NCI-H2029 (cell line): ENCODE data around the gene CYP2R1.
"Not testable (repeated sequence)": the region's sequence is repeated elsewhere in the genome, so short reads cannot be mapped to it uniquely, and the experiment has no call there.

Experiments used
- DNase-seq: peaks from one replicate; lab custom pipeline; 2025; lab: John Stamatoyannopoulos, UW

Gene CYP2R1

DNA sequence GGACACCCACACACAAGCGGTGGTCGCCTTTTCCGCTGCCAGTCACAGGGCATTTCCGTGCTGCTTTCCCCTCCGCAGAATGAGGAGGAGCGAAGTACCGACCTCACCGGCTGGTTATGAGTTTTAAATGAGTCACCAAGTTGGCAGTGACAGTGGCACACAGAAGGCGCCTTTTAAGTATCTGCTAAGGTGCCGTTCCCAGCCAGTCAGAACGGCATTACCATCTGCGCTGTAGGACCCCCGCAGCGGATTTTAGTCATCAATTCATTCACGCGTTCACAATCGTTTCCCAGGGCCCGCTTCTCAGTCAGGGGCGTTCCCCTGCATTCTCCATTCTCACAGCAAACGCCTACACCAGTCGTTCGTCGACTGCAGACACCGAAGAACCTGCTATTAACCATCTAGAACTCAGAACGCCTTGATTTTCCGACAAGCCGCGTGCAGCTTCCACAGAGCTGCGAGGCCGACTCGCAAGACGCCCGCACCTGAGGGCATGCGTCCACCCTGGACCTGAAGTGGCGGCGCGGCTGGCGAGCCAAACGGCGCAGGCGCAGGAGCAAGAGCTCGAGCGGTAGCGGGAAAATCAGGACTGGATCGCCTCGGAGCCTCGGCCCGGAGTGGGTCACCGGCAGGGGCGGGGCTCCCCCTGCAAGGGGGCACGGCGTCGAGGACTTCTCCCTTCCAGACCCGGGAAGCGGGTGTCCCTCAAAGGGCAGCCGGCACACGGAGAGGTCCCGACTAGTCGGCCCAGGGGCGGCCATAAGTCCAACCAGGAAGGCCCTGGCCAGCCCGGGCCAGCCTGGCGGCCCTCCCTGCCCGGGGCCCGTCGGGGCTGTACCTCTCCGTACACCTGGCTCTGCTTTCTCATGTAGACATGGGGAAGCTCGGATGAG lies 642 bp downstream of the CYP2R1 start:
- DNase-seq: peak; percentile 88

DNA sequence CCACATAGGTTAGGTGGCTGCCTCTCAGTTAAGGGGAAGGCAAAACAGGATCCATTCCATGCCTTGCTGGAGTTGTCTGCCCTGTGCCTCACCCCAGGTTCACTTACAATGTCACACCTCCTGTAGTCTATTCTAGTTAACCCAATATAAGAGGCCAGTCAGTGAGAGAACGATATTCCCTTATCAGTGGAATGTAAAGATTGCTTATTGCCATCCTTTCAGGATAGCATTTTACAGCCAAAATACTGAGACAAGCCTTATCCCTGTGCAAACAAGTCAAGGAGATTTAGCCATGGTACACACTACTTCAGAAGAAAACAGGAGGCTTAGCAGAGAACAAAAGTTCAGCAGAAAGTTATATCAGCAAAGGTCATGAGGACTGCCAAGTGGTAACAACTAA lies 5.5 kb downstream of the CYP2R1 start:
- DNase-seq: no peak

DNA sequence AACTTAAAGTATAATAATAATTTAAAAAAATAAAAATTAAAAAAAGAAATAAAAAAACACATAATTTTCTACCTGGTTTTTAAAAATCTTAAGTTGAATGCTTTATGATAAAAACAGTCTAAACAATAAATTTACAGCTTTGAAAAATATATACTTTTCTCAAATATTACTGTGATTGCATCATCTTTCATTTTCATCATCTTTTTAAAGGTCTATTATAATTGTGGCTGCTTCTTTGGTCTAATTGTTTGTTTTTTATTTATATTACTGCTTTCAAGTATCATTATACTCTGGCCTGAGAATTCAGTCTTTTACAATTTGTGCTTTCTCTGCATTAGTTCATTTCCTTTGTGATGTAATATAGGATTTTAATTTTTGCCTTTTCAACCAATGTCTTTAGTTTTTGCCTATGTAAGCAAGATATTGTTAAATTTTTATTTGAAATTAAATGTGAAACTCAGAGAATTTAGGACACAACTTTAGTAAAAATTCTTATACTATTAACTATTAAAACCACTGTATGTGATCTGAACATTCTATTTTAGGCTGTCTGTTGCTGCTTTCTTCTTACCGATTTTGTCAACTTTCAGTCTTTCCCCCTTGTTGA lies 7.3 kb downstream of the CYP2R1 start:
- DNase-seq: no peak

DNA sequence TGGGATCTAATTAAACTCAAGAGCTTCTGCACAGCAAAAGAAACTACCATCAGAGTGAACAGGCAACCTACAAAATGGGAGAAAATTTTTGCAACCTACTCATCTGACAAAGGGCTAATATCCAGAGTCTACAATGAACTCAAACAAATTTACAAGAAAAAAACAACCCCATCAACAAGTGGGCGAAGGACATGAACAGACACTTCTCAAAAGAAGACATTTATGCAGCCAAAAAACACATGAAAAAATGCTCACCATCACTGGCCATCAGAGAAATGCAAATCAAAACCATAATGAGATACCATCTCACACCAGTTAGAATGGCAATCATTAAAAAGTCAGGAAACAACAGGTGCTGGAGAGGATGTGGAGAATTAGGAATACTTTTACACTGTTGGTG lies 8.3 kb downstream of the CYP2R1 start:
- not testable (repeated sequence) for DNase-seq

GRCh38 chr11:14882196-14882595 lies 9.8 kb downstream of the CYP2R1 start:
- no peak for DNase-seq

DNA sequence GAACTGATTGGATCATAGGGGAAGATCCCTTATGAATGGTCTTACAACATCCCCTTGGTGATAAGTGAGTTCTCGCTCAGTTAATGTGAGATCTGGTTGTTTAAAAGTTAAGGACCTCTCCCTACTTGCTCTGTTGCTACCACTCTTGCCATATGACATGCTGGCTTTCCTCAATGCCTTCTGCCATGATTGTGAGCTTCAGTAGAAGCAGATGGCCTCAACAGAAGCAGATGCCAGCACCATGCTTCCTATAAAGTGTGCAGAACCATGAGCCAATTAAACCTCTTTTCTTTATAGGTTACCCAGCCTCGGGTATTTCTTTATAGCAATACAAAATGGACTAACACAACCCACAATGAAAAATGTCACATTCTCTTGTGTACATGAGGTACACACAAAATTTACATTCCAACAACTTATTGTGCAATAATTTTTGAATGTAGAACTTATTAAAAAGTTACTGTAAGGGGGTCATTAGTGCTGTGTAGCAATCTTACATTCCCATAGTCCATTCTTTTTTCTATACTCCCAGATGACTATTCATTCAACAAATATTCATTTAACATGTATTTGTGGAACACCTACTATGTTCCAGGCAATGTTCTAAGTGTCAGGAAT lies 10.3 kb downstream of the CYP2R1 start:
- no peak for DNase-seq

GRCh38 chr11:14875163-14875562 lies 16.9 kb downstream of the CYP2R1 start:
- DNase-seq: no peak

DNA sequence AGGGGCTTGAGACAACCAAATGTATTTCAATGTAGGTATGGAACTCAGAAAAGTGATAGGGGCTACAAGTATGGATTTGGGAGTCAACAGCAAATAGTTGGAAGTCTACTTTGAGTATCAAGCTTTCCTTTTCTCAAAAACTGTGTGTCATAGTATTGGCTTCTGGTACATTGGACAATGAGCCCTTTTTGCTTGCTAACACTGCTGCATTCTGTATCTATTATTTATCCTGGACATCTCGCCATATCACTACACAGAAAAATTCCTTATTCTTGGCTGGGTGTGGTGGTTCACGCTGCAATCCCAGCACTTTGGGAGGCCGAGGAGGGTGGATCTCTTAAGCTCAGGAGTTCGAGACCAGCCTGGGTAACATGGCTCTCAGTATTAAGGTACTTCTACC lies 18.4 kb downstream of the CYP2R1 start:
- DNase-seq: no peak

- DNase-seq: no peak
Observed at GRCh38 chr11:14872032-14872431, 20.0 kb downstream of the CYP2R1 start.

DNA sequence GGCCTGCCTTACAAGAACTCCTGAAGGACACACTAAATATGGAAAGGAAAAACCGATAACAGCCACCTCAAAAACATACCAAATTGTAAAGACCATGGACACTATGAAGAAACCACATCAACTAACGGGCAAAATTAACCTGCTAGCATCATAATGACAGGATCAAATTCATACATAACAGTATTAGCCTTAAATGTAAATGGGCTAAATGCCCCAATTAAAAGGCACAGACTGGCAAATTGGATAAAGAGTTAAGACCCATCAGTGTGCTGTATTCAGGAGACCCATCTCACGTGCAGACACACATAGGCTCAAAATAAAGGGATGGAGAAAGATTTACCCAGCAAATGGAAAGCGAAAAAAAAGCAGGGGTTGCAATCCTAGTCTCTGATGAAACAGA lies 28.3 kb downstream of the CYP2R1 start:
- DNase-seq: not testable (repeated sequence)

DNA sequence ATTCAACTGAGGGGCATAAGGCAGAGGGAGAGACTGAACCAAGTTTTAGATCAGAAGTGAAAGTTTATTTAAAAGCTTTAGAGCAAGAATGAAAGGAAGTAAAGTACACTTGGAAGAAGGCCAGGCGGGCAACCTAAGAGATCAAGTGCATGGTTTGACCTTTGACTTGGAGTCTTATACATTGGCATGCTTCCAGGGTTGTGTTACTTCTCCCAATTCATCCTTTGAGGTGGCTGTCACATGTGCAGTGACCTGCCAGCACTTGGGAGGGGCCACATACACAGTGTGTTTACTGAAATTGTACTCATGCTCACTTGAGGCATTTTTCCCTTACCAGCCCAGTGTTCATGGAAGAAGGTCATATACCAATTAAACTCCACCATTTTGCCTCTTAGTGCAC lies 30.4 kb downstream of the CYP2R1 start:
- peak; percentile 46 for DNase-seq

GRCh38 chr11:14860511-14860910 lies 31.5 kb downstream of the CYP2R1 start:
- no peak for DNase-seq

- no peak for DNase-seq
Observed at GRCh38 chr11:14858404-14858803, 33.6 kb downstream of the CYP2R1 start.

- DNase-seq: no peak
Observed at GRCh38 chr11:14857621-14858020, 34.4 kb downstream of the CYP2R1 start.

DNA sequence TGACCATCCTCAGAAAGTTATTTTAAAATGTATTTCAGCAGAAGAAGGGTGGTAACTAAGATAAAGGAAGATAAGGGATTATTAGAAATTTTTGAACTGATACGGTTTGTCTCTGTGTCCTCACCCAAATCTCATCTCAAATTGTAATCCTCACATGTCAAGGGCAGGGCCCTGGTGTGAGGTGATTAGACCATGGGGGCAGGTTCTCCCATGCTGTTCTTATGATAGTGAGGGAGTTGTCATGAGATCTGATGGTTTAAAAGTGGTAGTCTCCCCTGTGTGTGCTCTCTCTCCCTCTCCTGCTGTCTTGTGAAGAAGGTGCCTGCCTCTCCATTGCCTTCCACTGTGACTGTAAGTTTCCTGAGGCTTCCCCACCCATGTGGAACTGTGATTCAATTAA lies 36.1 kb downstream of the CYP2R1 start:
- DNase-seq: no peak

DNA sequence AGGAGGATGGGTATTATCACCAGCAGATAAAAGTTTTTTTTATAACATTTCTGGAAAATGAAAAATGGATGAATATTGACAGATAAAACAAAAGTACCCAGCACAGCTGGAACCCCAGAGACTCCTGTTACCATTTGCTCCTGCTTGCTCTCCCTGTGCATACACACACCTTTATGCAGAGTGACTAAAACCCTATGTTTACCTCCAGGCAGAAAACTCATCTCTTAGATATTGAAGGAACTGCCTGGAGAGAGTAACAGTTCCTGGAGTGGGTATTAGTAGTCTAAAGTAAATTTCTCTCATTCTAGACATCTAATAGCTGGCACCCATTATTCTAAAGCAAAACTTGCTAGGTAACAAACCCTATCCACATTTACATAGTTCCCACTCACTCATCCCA lies 38.0 kb downstream of the CYP2R1 start:
- no peak for DNase-seq

DNA sequence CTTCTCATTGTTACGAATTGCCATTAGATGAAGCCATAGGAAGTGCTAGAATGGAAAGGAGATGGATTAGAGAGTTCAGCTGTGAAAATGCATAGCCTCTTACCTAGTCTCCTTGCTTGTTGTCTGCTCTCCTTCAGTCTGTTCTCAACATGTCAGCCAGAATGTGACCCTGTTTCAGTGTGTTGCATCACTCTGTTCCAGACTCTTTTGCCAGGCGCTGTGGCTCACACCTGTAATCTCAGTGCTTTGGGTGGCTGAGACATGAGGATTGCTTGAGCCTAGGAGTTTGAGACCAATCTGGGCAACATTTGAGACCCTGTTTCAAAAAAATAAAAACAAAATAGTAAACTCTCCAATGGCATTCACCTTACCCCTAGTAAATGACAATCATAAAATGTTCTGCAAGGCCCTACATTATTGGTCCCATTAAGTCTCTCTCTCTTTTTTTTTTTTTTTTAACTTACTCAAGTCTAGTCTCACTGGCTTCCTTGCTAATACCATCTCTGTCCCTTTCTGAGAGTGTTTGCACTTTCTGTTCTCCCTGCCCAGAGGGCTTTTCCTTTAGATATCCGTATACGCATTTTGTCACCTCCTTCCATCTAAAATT lies 39.4 kb downstream of the CYP2R1 start:
- no peak for DNase-seq

DNA sequence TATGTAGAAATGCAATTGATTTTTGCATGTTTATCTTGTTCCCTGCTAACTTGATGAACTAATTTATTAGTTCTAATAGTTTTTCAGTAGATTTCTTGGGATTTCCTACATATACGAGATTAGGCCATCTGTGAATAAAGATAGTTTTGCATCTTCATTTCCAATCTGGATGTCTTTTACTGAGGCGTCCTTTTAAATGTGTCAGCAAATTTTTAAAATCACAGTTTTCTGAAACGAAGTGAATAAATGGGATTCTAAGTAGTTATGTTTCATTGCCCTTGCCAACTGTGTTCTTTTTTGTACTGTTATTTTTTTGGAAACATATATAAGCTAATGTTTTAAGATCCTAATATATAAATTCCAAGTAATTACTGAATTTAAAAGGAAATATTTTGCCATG lies 50.0 kb downstream of the CYP2R1 start:
- no peak for DNase-seq

DNA sequence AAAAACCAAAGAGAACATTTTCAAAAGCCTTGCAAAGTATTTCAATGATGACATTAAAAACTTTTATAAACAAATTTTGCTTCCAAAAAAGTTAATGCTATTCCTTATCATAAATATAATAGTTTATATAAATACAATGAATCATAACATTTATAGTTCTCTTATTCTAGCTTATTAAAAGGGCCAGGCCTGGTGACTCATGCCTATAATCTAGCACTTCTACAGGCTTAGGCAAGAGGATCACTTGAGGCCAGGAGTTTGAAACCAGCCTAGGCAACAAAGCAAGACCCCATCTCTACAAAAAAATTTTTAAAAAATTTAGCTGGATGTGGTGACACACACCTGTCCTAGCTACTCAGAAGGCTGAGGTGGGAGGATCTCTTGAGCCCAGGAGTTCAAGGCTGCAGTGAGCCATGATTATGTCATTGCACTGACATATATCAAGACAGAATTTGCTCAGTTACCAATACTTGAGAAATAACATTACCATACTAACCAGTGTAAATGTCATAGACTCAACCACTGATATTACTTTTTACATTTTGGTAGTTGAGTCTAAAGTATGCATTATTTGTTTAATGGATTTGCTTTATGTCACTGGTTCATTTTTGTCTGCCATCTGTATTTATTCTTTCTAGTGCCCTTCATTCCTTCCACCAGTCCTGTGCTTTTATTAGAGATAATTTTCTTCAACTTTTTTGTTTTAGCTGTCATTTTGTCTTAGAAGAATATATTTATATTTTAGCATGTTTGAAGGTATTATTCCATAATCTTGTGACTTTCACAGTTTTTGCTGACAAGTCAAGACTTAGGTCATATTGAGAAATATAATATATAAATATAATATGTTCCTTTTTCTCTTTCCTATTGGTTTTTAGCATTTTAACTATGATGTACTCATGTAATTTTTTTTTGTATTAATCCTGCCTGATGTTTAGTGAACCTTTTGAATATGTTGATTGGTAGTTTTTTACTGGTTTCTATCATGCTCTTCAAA lies 56.2 kb downstream of the CYP2R1 start:
- DNase-seq: no peak
